LHCN-M2 (cell line): ENCODE data around the gene OR51I2. TPM values are rescaled to one million over a fixed set of nuclear protein-coding genes. Genes with fewer than 3 reads are reported as not detected.

Source experiments
- total RNA-seq: library from RNA; depleted of rRNA; stranded (reverse); fragments of >200 nt; gene quantifications from 2 replicates; pipeline ENCODE4 v1.2.3, GENCODE V29; 2014; rRNA removed

The OR51I2 gene
- total RNA-seq, 1 experiment from 2014 or later: not detected

Other genes with a start within 250 kb of the OR51I2 start
- gene OR51V1, start 248.6 kb upstream of the OR51I2 start, total RNA-seq: not detected in 2 replicates
- gene HBB, start 222.3 kb upstream of the OR51I2 start, total RNA-seq: not detected in 2 replicates
- not detected in 2 replicates for gene HBD, start 214.8 kb upstream of the OR51I2 start, total RNA-seq
- not detected in 2 replicates for gene HBG1, start 199.5 kb upstream of the OR51I2 start, total RNA-seq
- not detected in 2 replicates for gene HBG2, start 194.5 kb upstream of the OR51I2 start, total RNA-seq
- not detected in 2 replicates for gene HBE1, start 179.4 kb upstream of the OR51I2 start, total RNA-seq
- not detected in 2 replicates for gene OR51B4, start 147.4 kb upstream of the OR51I2 start, total RNA-seq
- gene OR51B2, start 125.0 kb upstream of the OR51I2 start, total RNA-seq: not detected in 2 replicates
- not detected in 2 replicates for gene OR51B5, start 105.8 kb upstream of the OR51I2 start, total RNA-seq
- not detected in 2 replicates for gene OR51B6, start 97.8 kb upstream of the OR51I2 start, total RNA-seq
- not detected in 2 replicates for gene OR51M1, start 65.5 kb upstream of the OR51I2 start, total RNA-seq
- not detected in 2 replicates for gene OR51Q1, start 27.2 kb upstream of the OR51I2 start, total RNA-seq
- gene OR51I1, start 7.8 kb upstream of the OR51I2 start, total RNA-seq: not detected in 2 replicates
- not detected in 2 replicates for gene OR52D1, start 39.4 kb downstream of the OR51I2 start, total RNA-seq
- not detected in 2 replicates for gene UBQLN3, start 60.6 kb downstream of the OR51I2 start, total RNA-seq
- 0.06 TPM in 1 of 2 replicates, not detected in the other for gene UBQLNL, start 67.4 kb downstream of the OR51I2 start, total RNA-seq
- gene OR52H1, start 99.2 kb downstream of the OR51I2 start, total RNA-seq: not detected in 2 replicates
- not detected in 2 replicates for gene OR52B6, start 131.6 kb downstream of the OR51I2 start, total RNA-seq
- 1.7 and 2.9 TPM in 2 replicates for gene TRIM6, start 147.3 kb downstream of the OR51I2 start, total RNA-seq
- gene TRIM34, start 175.7 kb downstream of the OR51I2 start, total RNA-seq: 5.8 and 8.0 TPM in 2 replicates
- 31.5 and 36.0 TPM in 2 replicates for gene TRIM5, start 235.8 kb downstream of the OR51I2 start, total RNA-seq
- 71.6 and 90.5 TPM in 2 replicates for gene TRIM22, start 240.5 kb downstream of the OR51I2 start, total RNA-seq